ENCODE results near the gene BBS4.
"Not testable (repeated sequence)": the region's sequence is repeated elsewhere in the genome, so short reads cannot be mapped to it uniquely, and the experiment has no call there.

The BBS4 gene

DNA sequence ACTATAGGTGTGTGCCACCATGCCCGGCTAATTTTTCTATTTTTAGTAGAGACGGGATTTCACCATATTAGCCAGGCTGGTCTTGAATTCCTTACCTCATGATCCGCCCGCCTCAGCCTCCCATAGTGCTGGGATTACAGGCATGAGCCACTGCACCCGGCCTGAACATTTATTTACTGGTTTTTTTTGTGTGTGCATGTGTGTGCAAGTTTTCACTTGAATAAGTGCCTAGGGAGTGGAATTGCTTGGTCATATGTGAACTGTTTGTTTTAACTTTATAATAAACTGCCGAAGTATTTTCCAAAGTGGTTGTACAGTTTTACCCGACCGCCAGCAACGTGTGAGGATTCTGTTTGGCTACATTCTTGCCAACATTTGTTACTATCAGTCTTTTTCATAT, 14.1 kb downstream of the BBS4 start:
- DNase-seq, result no peak

DNA sequence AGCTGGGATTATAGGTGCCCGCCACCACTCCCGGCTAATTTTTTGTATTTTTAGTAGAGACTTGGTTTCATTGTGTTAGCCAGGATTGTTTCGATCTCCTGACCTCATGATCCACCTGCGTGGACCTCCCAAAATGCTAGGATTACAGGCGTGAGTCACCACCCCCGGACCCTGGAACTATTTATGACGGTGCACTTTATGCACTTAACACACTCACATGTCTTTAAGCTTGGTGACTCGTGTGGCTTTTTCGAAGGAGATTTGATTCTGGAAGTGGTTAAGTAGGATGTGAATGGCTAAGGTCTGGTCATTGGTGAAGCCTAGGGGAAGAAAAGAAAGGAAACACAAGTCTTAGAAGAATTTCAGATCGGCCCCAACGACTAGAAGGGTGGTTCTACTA, 20.3 kb downstream of the BBS4 start:
- DNase-seq, result no peak

- not testable (repeated sequence) for DNase-seq
Measured at GRCh38 chr15:72708551-72709303, 22.7 kb downstream of the BBS4 start.

DNA sequence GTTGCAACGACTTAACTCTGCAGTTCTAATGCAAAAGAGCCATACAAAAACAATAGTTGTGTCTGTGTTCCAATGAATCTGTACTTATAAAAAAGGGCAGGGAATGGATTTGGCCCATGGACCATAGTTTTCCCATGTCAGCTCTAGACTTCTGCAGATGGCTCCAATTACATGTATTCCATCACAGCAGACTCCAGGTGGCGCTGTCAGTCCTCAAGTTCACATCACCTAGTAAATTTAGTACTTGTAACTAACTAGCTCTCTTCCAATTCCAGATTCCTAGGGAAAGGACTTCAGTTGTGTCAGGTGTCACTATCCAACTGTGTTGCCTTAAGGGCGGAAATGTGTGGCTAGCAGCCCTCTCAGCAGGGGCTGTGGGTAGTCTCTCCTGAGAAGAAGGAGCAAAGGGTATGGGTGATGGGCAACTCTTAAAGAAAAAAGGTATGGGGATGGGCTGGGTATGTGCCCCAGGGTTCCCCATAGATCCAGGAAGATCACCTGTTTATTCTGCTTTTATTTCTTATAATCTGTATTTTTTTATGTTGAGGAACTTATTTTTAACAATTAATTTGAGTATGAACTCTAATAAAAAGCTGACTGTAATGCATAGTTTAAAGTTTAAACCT, 36.2 kb downstream of the BBS4 start:
- peak; percentile 37 for DNase-seq

DNA sequence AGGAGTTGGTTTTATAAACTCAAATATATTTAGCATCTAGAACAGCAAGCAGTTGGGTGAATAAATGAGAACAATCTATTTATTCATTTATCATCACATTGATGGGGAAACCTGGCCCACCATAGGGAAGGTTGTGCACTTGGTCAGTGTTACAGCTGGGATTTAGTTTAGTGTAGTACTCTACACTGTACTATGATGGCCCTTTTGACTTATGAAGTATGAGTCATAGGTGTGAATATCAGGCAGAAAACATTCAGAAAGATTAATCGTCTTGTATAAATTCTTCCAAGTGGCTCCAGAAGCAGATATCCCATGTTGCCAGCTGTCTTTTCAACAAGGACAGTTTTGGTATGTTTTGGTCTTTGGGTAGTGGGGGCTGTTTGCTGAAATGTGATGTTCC, 38.0 kb downstream of the BBS4 start:
- DNase-seq, result no peak

DNA sequence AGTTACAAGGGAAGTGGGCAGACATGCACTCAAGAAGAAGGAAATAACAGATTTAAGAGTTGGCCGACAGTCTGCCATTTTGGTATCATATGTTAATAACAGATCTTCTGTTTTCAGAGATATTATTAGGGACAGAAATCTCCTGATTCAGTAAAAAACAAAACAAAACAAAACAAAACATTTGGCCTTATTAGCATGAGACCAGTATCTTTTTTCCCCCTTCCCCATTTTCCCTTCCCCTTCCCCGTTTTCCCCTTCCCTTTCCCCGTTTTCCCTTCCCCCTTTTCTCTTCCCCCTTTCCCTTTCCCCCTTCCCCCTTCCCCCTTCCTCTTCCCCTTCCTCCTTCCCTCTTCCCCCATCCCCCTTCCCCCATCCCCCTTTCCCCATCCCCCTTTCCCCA, 39.4 kb downstream of the BBS4 start:
- no peak for DNase-seq

GRCh38 chr15:72725851-72726250, 39.8 kb downstream of the BBS4 start:
- not testable (repeated sequence) for DNase-seq

- no peak for DNase-seq
Measured at GRCh38 chr15:72727154-72727553, 41.1 kb downstream of the BBS4 start.

GRCh38 chr15:72728249-72728648, 42.2 kb downstream of the BBS4 start:
- DNase-seq, result not testable (repeated sequence)

- no peak for DNase-seq
Measured at GRCh38 chr15:72728821-72729220, 42.8 kb downstream of the BBS4 start.

- DNase-seq, result no peak
Measured at GRCh38 chr15:72732086-72732485, 46.1 kb downstream of the BBS4 start.

DNA sequence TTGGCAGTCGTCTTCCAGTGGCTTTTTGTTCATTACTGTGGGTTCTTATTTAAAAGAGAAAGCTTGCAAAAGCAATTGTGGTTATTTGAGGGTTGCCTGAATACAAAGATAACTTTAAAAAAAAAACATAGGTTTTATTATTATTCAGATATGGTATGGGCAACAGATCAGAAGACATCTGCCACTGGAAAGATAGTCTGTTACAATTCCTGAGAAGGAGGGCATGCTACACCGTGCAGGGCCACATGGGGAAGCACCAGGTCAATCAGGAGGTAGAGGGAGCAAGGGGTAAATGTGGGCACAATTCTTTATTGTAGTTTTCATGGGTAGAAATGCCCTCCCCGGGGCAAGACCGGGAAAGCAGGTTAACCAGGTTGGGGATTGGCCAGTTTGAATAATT, 46.5 kb downstream of the BBS4 start:
- DNase-seq, result no peak

DNA sequence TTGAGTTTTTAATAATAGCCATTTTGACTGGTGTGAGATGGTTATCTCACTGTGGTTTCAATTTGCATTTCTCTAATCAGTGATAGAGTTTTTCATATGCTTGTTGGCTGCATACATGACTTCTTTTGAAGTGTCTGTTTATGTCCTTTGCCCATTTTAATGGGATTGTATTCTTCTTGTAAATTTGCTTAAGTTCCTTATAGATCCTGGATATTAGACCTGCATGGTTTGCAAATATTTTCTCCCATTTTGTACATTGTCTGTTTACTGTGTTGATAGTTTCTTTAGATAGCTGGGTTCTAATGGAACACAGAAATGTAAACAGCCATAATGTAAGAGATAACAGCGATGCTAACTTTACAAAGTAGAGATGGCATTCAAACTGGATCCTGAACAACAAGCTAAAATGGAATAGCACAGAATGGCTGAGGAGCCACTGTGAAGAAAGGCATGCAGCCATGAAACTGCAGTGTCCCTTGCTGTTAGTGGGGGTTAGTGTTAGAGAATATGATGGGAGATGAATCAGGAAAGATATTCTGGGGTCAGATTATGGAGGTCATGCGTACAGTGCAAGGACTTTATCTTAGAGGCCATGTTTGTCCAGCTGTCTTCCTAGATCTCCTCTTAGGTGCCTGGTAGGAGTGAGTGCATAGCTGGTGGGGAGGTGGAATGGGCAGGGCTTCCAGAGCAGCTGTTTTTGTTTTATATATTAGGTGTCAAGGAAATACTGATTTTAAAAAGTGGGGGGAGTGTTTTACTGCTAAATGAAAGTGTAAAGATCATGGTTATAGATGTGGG, 48.1 kb downstream of the BBS4 start:
- DNase-seq, result no peak

DNA sequence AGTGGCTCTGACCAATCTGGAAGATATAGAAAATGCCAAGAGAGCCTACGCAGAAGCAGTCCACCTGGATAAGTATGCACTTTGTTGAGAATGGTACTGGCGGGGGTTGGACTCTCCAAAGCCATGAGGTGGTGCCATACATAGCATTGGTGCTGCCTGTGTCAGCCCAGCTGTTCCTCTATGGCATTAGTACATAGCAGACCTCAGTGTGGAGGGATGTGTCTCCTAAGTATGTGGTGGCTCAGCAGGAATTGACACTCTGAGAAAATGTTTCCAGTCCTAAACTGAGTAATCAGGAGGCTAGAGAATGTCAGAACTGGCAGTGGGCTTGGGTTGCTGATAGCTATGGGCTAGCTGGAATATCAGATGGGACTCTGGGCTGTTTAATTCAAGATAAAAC, 49.1 kb downstream of the BBS4 start:
- no peak for DNase-seq

GRCh38 chr15:72737061-72737460, 51.1 kb downstream of the BBS4 start:
- DNase-seq, result no peak

GRCh38 chr15:72737723-72738122, 51.7 kb downstream of the BBS4 start:
- no peak for DNase-seq

GRCh38 chr15:72740219-72740618, 54.2 kb downstream of the BBS4 start:
- DNase-seq, result no peak

DNA sequence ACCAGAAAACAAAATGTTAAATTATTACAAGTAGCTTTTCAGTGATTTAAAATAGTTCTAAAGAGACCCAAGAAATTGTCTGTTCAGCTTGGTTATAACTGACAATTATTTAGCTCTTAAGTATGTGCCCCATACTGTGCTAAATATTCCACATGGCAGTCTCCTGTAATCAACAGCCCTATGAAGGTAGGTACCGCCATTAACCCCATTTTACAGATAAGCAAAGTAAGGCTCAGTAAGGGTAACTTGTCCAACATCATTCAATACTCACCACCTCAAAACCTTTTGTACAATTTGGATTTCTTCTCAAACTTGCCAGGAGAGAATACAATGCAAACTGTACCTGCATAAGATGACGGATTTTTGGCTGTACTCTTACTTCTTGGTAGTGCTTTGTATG, 63.7 kb downstream of the BBS4 start:
- no peak for DNase-seq

GRCh38 chr15:72751751-72752455, 65.9 kb downstream of the BBS4 start:
- no peak for DNase-seq

GRCh38 chr15:72754096-72754495, 68.1 kb downstream of the BBS4 start:
- DNase-seq, result no peak

DNA sequence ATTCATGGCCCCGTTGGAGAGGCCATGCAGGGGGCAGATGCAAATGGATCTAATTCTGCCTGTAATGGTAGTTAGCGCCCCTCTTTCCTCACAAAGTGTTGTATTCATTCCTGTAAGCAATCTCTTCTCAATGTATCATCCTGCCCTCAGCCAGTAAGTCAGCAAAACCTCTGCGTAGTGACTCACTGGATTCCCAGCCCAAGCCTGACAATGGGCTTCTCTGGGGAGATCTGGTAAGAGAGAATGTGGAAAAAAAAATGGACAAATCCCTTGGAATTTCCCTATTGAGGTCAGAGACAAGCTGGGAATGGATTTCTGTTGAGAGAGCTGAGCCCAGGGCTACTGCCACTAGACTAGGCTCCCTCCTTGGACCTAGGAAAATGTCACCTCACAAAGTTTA, 72.2 kb downstream of the BBS4 start:
- DNase-seq, result no peak

GRCh38 chr15:72760590-72761260, 74.7 kb downstream of the BBS4 start:
- DNase-seq, result no peak

DNA sequence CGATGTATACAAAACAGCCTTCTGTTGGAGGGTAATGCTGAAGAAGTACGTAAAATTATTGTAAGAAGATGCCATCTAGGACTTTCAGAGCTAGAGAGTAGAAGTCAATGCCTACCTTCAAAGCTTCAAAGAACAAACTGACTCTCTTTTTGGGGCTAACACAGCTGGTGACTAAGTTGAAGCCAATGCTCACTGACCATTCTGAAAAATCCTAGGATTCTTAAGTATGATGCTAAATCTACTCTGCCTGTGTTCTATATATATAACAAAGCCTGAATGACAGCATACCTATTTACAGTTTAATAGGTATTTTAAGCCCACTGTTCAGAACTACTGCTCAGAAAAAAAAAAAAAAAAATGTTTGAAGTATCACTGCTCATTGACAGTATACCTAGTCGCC, 78.6 kb downstream of the BBS4 start:
- DNase-seq, result no peak
